GM19395 (cell line): Measurements from ENCODE around the gene TPGS1.

Source experiments
- ATAC-seq: cut with Tn5 transposase; IDR thresholded peaks from one replicate; pipeline ENCODE4 v1.9.1; 2021; ENCODE audit warnings: mild to moderate bottlenecking, moderate library complexity; ENCODE audit not compliant: unreplicated experiment

The TPGS1 gene

DNA sequence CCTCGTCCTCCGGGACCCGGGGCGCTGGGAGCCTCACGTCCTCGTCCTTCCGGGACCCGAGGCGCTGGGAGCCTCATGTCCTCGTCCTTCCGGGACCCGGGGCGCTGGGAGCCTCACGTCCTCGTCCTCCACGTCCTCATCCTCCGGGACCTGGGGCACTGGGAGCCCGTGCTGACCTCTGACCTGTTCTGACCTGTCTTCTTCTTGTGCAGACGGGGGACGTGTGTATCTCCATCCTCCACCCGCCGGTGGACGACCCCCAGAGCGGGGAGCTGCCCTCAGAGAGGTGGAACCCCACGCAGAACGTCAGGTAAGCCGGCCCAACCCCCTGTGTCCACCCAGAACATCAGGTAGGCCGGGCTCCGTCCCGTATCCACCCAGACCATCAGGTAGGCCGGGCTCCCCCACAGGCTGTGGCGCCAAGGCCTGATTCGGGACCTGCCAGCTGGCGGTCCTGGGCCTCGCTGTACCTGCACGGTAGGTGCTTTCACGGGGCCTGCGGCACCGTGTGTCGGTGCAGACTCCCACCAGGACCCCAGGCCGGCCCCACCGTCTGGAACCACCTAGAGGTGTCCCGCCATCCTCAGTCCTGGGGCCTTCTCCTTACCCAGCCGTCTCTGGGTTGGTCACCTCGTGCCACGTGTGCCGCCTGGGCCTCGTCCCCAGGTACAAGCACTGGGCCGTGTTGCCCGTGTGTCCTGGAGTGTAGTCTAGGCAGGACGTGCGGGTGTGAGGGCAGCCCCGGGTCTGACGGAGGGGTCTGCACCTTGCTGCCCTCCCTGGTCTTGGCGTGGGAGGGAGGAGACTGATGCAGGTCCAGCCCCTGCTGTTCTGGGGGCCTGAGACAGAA lies 29.0 kb downstream of the TPGS1 start:
- ATAC-seq = no peak

GRCh38 chr19:536881-537404 lies 29.6 kb downstream of the TPGS1 start:
- ATAC-seq = no peak

DNA sequence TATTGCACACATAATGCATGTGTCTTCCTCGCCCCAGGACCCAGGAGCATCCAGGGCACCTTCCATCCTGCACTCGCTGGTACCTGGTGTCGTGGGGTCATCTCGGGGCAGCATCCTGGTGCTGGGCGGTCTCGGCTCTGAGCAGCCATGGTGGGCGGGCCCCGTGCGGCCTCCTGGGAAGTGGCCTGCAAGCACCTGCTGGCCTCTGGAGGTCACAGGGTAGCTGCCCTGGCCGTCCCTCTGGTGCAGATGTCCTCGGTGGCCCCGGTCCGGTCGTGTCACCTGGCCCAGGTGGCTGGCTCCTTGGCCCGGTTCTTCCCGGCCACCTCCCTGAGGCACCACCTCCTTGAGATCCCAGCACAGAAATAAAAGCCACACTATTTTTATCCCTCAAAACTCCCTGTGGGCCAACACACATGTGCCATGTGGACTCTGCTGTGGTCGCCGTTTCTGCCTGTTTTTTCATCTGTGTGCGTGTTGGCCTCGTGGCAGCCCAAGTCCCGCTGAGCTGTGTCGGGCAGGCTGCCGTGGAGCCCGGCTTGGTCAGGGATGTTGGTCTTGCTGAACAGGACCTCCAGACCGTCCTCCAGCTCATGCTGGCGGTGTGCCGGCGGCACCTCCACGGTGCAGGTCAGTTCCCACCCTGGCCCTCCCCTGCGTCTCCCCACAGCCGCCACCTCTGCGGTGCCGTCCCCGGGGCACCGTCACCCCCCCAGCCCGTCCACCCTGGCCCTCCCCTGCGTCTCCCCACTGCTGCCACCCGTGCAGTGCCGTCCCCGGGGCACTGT lies 31.5 kb downstream of the TPGS1 start:
- ATAC-seq = no peak

GRCh38 chr19:539429-540030 lies 32.2 kb downstream of the TPGS1 start:
- ATAC-seq = no peak

DNA sequence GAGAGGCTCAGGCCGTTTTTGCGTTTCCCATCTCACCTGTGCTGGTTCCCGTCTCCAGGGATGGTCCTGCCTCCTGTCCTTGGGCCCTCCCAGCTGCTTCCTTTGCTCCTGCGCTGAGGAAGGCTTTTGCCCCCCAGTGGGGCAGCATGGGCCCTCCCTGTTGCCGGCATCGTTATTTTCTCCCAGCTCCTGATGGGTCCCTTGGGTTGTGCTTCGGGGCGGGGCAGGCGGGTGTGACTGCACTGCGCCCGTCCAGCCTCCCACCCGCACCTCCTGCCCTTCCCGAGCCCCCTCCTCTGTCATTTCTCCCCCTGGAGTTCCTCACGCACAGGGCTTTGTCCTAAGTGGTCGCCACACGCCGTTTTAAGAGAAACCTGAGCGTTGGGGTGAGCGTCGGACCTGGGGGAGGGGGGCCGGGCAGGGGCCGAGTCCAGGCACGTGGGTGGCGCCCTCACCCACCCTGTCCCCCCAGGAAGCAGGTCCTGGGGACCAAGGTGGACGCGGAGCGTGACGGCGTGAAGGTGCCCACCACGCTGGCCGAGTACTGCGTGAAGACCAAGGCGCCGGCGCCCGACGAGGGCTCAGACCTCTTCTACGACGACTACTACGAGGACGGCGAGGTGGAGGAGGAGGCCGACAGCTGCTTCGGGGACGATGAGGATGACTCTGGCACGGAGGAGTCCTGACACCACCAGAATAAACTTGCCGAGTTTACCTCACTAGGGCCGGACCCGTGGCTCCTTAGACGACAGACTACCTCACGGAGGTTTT lies 33.8 kb downstream of the TPGS1 start:
- no peak for ATAC-seq

DNA sequence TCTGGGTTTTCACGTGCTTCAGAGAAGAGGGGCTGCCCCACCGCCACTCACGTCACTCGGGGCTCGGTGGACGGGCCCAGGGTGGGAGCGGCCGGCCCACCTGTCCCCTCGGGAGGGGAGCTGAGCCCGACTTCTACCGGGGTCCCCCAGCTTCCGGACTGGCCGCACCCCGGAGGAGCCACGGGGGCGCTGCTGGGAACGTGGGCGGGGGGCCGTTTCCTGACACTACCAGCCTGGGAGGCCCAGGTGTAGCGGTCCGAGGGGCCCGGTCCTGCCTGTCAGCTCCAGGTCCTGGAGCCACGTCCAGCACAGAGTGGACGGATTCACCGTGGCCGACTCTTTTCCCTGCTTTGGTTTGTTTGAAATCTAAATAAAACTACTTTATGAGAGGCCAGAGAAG lies 34.4 kb downstream of the TPGS1 start:
- ATAC-seq = no peak

DNA sequence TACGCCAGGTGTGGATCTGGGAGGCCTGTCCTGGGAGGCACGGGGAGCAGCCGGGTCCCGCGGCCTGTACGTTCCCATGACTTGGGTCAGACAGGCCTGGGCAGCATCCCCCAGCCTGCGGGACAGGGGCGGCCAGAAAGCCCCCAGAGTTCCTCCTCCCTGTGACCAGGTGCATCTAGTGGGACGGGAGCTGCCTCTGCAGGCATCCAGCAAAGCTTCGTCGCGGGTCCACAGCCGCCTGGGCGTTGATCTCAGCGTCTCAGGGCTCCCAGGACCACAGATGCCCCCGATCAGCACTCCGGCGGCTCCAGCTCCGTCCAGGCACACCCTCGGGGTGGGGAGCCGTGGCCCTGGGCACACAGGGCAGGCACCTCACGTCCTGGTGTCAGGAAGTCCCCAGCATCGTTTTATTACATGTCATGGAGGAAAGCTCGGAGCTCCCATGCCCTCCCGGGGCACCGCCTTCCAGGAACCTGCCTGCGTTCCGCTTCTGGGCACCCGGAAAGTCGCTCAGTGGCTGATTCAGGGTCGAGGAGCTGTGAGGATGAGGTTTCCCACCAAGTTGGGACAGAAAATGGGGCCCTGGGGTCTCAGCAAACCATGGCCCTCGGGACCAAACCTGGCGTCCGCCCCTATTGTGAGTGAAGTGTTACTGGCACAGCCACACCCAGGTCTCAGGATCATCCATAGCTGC lies 35.0 kb downstream of the TPGS1 start:
- ATAC-seq = no peak

DNA sequence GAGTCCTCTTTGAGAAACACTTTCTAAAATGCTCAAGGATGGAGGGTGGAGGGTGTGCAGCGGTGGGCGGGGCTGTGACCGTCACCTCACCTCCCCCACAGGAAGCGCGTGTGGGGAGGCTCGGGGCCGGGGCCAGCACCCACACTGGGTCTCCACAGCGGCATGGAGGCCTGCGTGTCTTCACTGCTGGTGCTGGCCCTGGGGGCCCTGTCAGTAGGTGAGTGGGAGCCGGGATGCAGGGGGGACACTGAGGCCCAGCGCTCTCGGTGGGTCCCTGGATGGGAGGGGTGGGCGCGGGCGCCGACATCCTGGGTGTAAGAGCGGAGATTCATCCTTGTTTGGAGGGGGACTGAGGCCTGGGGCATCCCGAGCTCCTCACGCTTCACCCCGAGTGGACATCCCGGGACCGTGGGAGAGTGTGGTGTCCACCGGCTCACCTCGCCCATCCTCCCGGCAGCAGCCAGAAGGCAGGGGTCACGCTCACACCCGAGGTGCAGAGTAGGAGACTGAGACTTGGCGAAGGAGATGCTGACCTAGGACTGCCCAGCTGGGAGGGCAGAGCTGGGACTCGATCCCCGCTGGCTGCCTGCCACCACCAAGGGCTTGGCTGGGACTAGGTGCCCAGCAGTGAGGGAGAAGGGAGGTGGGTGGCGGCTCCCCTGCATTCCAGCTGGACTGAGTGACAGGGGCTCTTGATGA lies 36.8 kb downstream of the TPGS1 start, which contains the start of gene GZMM:
TSS of gene GZMM (plus strand) at position 144 of the 699 bp plus-strand sequence. CDS start at position 163, 19 bp downstream.
- no peak for ATAC-seq

DNA sequence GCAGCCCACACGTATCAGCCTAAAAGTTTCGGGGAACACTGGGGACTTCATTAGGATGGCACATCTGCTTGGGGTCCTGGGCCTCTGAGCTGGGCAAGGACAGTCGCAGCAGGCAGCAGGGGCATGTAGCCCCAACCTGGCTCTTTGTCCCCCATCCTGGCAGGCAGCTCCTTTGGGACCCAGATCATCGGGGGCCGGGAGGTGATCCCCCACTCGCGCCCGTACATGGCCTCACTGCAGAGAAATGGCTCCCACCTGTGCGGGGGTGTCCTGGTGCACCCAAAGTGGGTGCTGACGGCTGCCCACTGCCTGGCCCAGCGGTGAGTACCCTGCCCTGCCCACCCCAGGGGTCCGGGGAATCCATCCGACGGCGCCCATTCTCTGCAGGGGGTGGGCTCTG lies 39.8 kb downstream of the TPGS1 start:
- no peak for ATAC-seq

- no peak for ATAC-seq
Measured at GRCh38 chr19:547836-548720, 40.8 kb downstream of the TPGS1 start.

GRCh38 chr19:548886-549830 lies 41.9 kb downstream of the TPGS1 start:
- ATAC-seq = no peak

DNA sequence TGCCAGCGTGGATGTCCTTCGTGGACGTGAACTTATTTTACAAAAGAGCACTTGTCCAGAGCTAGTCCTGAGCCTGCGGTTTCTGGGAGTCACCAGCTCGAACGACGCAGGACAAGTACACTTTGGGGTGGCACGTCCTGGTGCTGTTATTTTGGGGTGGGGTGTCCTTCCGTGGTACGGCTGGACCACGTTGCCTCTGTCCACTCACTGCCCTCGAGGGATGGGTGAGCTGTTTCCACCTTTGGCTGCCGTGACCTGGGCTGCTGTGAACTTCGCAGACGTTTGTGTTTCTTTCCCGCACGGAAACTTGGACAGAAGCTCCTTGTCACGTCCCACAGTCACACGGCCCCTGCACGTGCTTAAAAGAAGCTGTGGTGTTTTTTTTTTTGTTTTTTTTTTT lies 47.5 kb downstream of the TPGS1 start:
- ATAC-seq = no peak

GRCh38 chr19:555474-555808 lies 48.1 kb downstream of the TPGS1 start:
- no peak for ATAC-seq

DNA sequence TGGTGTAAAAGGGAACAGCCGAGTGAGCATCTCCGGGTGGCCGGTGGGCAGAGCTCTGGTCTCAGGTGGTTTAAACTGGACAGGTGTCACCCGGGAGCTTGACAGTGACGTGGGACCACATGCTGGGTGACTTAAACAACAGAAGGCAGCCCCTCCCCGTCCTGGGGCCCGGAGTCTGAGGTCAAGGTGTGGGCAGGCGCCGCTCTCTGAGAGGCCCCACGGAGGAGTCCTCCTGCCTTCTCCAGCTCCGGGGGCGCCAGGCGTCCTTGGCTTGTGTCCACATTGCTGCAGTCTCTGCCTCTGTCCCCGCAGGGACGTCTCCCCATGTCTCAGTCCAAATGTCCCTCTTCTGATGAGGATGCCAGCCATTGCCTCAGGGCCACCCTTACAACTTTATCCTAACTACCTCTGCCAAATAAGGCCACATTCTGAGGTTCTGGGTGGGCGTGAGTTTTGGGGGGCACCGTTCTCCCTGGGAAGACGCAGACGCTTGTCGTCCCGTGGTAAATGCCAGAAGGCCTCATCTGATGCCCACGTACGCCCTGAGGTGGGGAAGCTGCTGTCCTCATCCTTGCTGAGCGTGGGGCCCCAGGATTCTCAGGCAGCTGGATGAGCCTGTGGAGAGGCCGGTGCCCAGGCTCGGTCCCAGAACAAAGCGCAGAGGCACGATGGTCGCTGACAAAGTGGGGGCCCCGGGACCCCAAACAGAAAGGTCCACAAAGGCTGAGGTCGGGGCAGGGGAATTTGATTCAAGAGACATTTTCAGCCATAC lies 49.5 kb downstream of the TPGS1 start:
- ATAC-seq = no peak

GRCh38 chr19:558770-559439 lies 51.6 kb downstream of the TPGS1 start:
- ATAC-seq = no peak

DNA sequence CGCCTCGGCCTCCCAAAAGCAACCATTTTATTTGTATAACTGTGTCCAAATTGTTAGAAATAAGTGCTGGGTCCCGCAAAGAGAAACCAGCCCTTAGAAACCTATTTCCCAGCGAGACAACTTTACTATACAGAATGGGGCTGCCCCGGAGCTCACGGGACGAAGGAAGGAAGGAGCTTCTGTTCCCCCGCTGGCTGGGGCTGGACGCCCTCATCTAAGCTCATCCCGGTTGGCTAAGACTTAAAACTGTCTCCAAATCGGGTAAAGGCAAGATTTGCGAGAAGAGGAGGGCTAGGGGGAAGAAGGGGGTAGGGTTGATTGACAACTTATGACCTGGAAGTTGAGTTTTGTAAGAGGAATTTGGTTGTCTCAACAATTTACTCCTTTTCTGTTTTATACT lies 52.8 kb downstream of the TPGS1 start:
- no peak for ATAC-seq
